ENCODE data around the gene USP40. TPM values are rescaled to one million over a fixed set of nuclear protein-coding genes. Genes with fewer than 3 reads are reported as not detected.

USP40 gene
- total RNA-seq, 2 donors from 2014 or later = 12.9 to 22.4 TPM

- no peak overlapping the region for H3K27ac ChIP-seq (ENCODE audit: low read depth, low read length)
- peaks cover 8% of the 10 kb centered on the region for H3K36me3 ChIP-seq (ENCODE audit: control insufficient read depth, insufficient read depth, low read length)
- no peaks in the 10 kb centered on the region for H3K27me3 ChIP-seq (ENCODE audit: control insufficient read depth, insufficient read depth, low read length, poor library complexity, severe bottlenecking)
- DNase-seq = no peak
- Mint-ChIP-seq H3K9me3 (peaks cover 3% of the 10 kb centered on the region), H3K36me3 (ENCODE audit: low read depth) (peaks cover 62% of the 10 kb centered on the region), H3K27me3 (ENCODE audit: insufficient read depth) (no peaks in the 10 kb centered on the region), H3K4me3 (no peak overlapping the region), H3K4me1 (no peaks in the 10 kb centered on the region), H3K27ac (no peak overlapping the region)
- H3K4me1 ChIP-seq (ENCODE audit: control insufficient read depth, insufficient read depth, low read length) = no peaks in the 10 kb centered on the region
- no peak overlapping the region for H3K4me3 ChIP-seq (ENCODE audit: low read length)
- WGBS, 2 experiments (ENCODE audit: insufficient coverage in 1 of 2, insufficient read length in 1 of 2) = 92 to 96% methylated on average over 7 to 8 of the region's 8 CpGs
- TF ChIP-seq CTCF (conservative IDR thresholded peaks at IDR 0.05) = no peak
- H3K9me3 ChIP-seq (ENCODE audit: control insufficient read depth, low read length) = no peaks in the 10 kb centered on the region
- no peak overlapping the region for H3K9ac ChIP-seq (ENCODE audit: extremely low read depth, low read length, poor library complexity, severe bottlenecking)
These were observed 97.9 kb downstream of the USP40 start for GRCh38 chr2:233468741-233469110.

GRCh38 chr2:233468047-233468740 lies 98.4 kb downstream of the USP40 start:
- WGBS, 2 experiments (ENCODE audit: insufficient coverage in 1 of 2, insufficient read length in 1 of 2) = 93 to 94% methylated on average over 18 to 22 of the region's 22 CpGs
- H3K4me1 ChIP-seq (ENCODE audit: control insufficient read depth, insufficient read depth, low read length) = no peaks in the 10 kb centered on the region
- peaks cover 3% of the 10 kb centered on the region for H3K9me3 Mint-ChIP-seq
- TF ChIP-seq CTCF (conservative IDR thresholded peaks at IDR 0.05) = no peak
- H3K27me3 Mint-ChIP-seq (ENCODE audit: insufficient read depth) = no peaks in the 10 kb centered on the region
- no peak for DNase-seq
- no peak overlapping the region for H3K4me3 Mint-ChIP-seq
- H3K27ac Mint-ChIP-seq = no peak overlapping the region
- H3K27me3 ChIP-seq (ENCODE audit: control insufficient read depth, insufficient read depth, low read length, poor library complexity, severe bottlenecking) = no peaks in the 10 kb centered on the region
- no peak overlapping the region for H3K27ac ChIP-seq (ENCODE audit: low read depth, low read length)
- H3K4me1 Mint-ChIP-seq = no peaks in the 10 kb centered on the region
- peaks cover 66% of the 10 kb centered on the region for H3K36me3 Mint-ChIP-seq (ENCODE audit: low read depth)
- no peak overlapping the region for H3K9ac ChIP-seq (ENCODE audit: extremely low read depth, low read length, poor library complexity, severe bottlenecking)
- H3K36me3 ChIP-seq (ENCODE audit: control insufficient read depth, insufficient read depth, low read length) = peaks cover 8% of the 10 kb centered on the region
- H3K9me3 ChIP-seq (ENCODE audit: control insufficient read depth, low read length) = no peaks in the 10 kb centered on the region
- no peak overlapping the region for H3K4me3 ChIP-seq (ENCODE audit: low read length)

GRCh38 chr2:233466991-233467603 lies 99.5 kb downstream of the USP40 start:
- H3K27me3 Mint-ChIP-seq (ENCODE audit: insufficient read depth) = no peaks in the 10 kb centered on the region
- H3K9me3 Mint-ChIP-seq = no peaks in the 10 kb centered on the region
- no peak overlapping the region for H3K4me3 Mint-ChIP-seq
- no peaks in the 10 kb centered on the region for H3K27me3 ChIP-seq (ENCODE audit: control insufficient read depth, insufficient read depth, low read length, poor library complexity, severe bottlenecking)
- peaks cover 8% of the 10 kb centered on the region for H3K36me3 ChIP-seq (ENCODE audit: control insufficient read depth, insufficient read depth, low read length)
- no peak for DNase-seq
- H3K4me1 ChIP-seq (ENCODE audit: control insufficient read depth, insufficient read depth, low read length) = no peaks in the 10 kb centered on the region
- no peak for TF ChIP-seq CTCF (conservative IDR thresholded peaks at IDR 0.05)
- no peak overlapping the region for H3K9ac ChIP-seq (ENCODE audit: extremely low read depth, low read length, poor library complexity, severe bottlenecking)
- H3K27ac ChIP-seq (ENCODE audit: low read depth, low read length) = no peak overlapping the region
- WGBS, 2 experiments (ENCODE audit: insufficient coverage in 1 of 2, insufficient read length in 1 of 2) = 94 to 97% methylated on average over 12 to 20 of the region's 20 CpGs
- no peak overlapping the region for H3K27ac Mint-ChIP-seq
- no peak overlapping the region for H3K4me3 ChIP-seq (ENCODE audit: low read length)
- peaks cover 57% of the 10 kb centered on the region for H3K36me3 Mint-ChIP-seq (ENCODE audit: low read depth)
- H3K9me3 ChIP-seq (ENCODE audit: control insufficient read depth, low read length) = no peaks in the 10 kb centered on the region
- H3K4me1 Mint-ChIP-seq = no peaks in the 10 kb centered on the region

Data from endodermal cell (in vitro differentiated cells).